AG04450 (cell line): ENCODE measurements around the gene GPR161. TPM values are rescaled to one million over a fixed set of nuclear protein-coding genes. Genes with fewer than 3 reads are reported as not detected.

Source experiments
- CTCF ChIA-PET: fragments of 300-600, 350-600 bp; formaldehyde crosslinking; extraction: SDS; loops from one replicate; lab custom pipeline; 2022; ENCODE audit warnings: antibody characterized with exemption, inconsistent platforms; lab: Charles Lee
- POLR2A ChIA-PET: fragments of 350-600 bp; formaldehyde crosslinking; extraction: SDS; loops from one replicate; lab custom pipeline; 2021; ENCODE audit warnings: antibody characterized with exemption, inconsistent platforms; lab: Yijun Ruan, JAX
- DNase-seq: peaks from one replicate; pipeline ENCODE4 v3.0.0-alpha.2; 2011; ENCODE audit warnings: low read depth, low spot score
- H3K27ac ChIP-seq: one replicate; pipeline ENCODE4 v1.5.1; 2012; ENCODE audit warnings: low read depth, low read length, control low read depth
- H3K27me3 ChIP-seq: one replicate; pipeline ENCODE4 v1.6.0; 2012; ENCODE audit warnings: low read length; ENCODE audit not compliant: control insufficient read depth, insufficient read depth
- H3K4me3 ChIP-seq: 2 replicates; pipeline ENCODE4 v1.5.1; 2011; ENCODE audit warnings: mild to moderate bottlenecking, low read depth, low read length, control low read depth
- H3K9me3 ChIP-seq: 2 replicates; pipeline ENCODE4 v1.5.1; 2012; ENCODE audit warnings: low read length; ENCODE audit not compliant: control insufficient read depth, insufficient read depth
- CTCF ChIP-seq: IDR thresholded peaks from 2 replicates; pipeline ENCODE4 v1.5.1; 2011; ENCODE audit warnings: low read depth, low read length, control low read depth, inconsistent platforms
- polyA plus RNA-seq: library from polyadenylated mRNA; depleted of rRNA; stranded (reverse); fragments of >200 nt; gene quantifications from 2 replicates; pipeline ENCODE4 v1.2.3, GENCODE V29; 2011

GPR161 gene
- polyA plus RNA-seq, 1 experiment = 14.1 TPM

GRCh38 chr1:168167806-168168205 lies 31.1 kb upstream of the GPR161 start:
- no peaks in the 10 kb centered on the region for H3K9me3 ChIP-seq
- H3K27ac ChIP-seq = no peak overlapping the region
- H3K4me3 ChIP-seq = no peak overlapping the region
- ChIA-PET POLR2A (no interaction called here), CTCF (interaction anchor here (0.8 to 2.8 kb wide), 2 partner anchors 22 to 26 kb away, joined by 4 to 20 read pairs; no protein-coding TSS in a partner anchor)
- no peak for TF ChIP-seq CTCF
- H3K27me3 ChIP-seq = no peaks in the 10 kb centered on the region
- no peak for DNase-seq

GRCh38 chr1:168164771-168165170 lies 28.0 kb upstream of the GPR161 start:
- CTCF ChIA-PET = interaction anchor here (0.6 to 1.7 kb wide), 3 partner anchors 12 to 82 kb away, joined by 3 to 9 read pairs (median 3); no protein-coding TSS in a partner anchor

GRCh38 chr1:168163670-168164069 lies 26.9 kb upstream of the GPR161 start:
- no peaks in the 10 kb centered on the region for H3K9me3 ChIP-seq
- no peak overlapping the region for H3K4me3 ChIP-seq
- no peak for TF ChIP-seq CTCF
- CTCF ChIA-PET = interaction anchor here (1.1 kb wide), 1 partner anchor 18 kb away, joined by 3 read pairs; no protein-coding TSS in a partner anchor
- POLR2A ChIA-PET = no interaction called here
- H3K27ac ChIP-seq = no peak overlapping the region
- H3K27me3 ChIP-seq = no peaks in the 10 kb centered on the region
- DNase-seq = no peak

More at GRCh38 chr1:168164771-168165170, 28.0 kb upstream of the GPR161 start:
- no peak for DNase-seq
- no peaks in the 10 kb centered on the region for H3K9me3 ChIP-seq
- H3K27me3 ChIP-seq = no peaks in the 10 kb centered on the region
- H3K4me3 ChIP-seq = no peak overlapping the region
- POLR2A ChIA-PET = no interaction called here
- no peak for TF ChIP-seq CTCF
- H3K27ac ChIP-seq = no peak overlapping the region

GRCh38 chr1:168161459-168161858 lies 24.7 kb upstream of the GPR161 start:
- POLR2A ChIA-PET = no interaction called here
- no peak for DNase-seq

More at GRCh38 chr1:168161459-168161858, 24.7 kb upstream of the GPR161 start:
- Histone ChIP-seq H3K4me3 (no peak overlapping the region), H3K27ac (no peak overlapping the region), H3K9me3 (no peaks in the 10 kb centered on the region), H3K27me3 (no peaks in the 10 kb centered on the region)
- no peak for TF ChIP-seq CTCF
- CTCF ChIA-PET = interaction anchor here (0.7 to 3.7 kb wide), 4 partner anchors 16 to 182 kb away, joined by 3 to 24 read pairs (median 4); no protein-coding TSS in a partner anchor
